ENCODE results near the gene NTPCR. TPM values are rescaled to one million over a fixed set of nuclear protein-coding genes. Genes with fewer than 3 reads are reported as not detected.

NTPCR gene
- polyA plus RNA-seq, 1 donor (not counting 4 experiments of a cell fraction or from before 2014, with no cell fraction given), result 40.0 TPM

DNA sequence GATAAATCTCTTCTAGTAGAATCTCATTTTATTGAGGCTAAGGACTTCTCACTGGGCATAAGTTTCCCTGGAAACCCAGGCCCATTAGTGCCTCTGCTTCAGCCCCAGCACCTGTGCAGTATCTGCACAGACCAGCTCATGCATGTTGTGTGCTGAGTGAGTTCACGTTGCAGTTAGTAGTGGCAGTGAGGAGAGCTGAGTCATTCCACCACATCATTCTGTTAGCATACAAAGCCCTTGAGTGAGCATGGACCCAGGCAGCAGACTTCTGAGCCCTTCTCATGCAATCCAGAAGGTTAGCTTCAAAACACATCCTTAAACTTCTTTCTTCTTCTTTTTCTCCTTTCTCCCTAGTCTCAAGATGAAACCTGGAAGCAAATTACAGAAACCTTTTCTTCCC lies 45.8 kb upstream of the NTPCR start:
- dilution Hi-C loops (cut with MboI; ENCODE audit: extremely low pct_ligation_motif_present, low sequenced_read_pairs), result no loop called here
- H3K4me1 ChIP-seq (ENCODE audit: control insufficient read depth, extremely low read depth, insufficient read depth, low read length), result peaks cover 16% of the 10 kb centered on the region
- H2AFZ ChIP-seq (ENCODE audit: control insufficient read depth, low read length), result no peak overlapping the region
- DNase-seq (ENCODE audit: low read depth, low spot score), result peak; percentile 23
- no peak overlapping the region for H3K4me2 ChIP-seq (ENCODE audit: control insufficient read depth, extremely low read depth, insufficient read depth, low read depth, low read length)
- H4K20me1 ChIP-seq (ENCODE audit: control insufficient read depth, extremely low read depth, insufficient read depth, low read length), result no peaks in the 10 kb centered on the region
- H3K27ac ChIP-seq (ENCODE audit: control insufficient read depth, insufficient read depth, low read length), result no peak overlapping the region
- H3K9me3 ChIP-seq (ENCODE audit: control insufficient read depth, low read depth, low read length), result no peaks in the 10 kb centered on the region
- no peak overlapping the region for H3K4me3 ChIP-seq (ENCODE audit: control insufficient read depth in 2 of 3, extremely low read depth in 1 of 3, insufficient read depth in 2 of 3, low read depth in 1 of 3, low read length in 3 of 3)
- TF ChIP-seq, protein P1, sequence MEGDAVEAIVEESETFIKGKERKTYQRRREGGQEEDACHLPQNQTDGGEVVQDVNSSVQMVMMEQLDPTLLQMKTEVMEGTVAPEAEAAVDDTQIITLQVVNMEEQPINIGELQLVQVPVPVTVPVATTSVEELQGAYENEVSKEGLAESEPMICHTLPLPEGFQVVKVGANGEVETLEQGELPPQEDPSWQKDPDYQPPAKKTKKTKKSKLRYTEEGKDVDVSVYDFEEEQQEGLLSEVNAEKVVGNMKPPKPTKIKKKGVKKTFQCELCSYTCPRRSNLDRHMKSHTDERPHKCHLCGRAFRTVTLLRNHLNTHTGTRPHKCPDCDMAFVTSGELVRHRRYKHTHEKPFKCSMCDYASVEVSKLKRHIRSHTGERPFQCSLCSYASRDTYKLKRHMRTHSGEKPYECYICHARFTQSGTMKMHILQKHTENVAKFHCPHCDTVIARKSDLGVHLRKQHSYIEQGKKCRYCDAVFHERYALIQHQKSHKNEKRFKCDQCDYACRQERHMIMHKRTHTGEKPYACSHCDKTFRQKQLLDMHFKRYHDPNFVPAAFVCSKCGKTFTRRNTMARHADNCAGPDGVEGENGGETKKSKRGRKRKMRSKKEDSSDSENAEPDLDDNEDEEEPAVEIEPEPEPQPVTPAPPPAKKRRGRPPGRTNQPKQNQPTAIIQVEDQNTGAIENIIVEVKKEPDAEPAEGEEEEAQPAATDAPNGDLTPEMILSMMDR (optimal IDR thresholded peaks at IDR 0.05 in 1 of 3, IDR thresholded peaks at IDR 0.05 in 1 of 3, conservative IDR thresholded peaks at IDR 0.05 in 1 of 3; ENCODE audit: extremely low read depth in 1 of 3, insufficient read depth in 2 of 3, low read length in 3 of 3), result no peak
- no peak for TF ChIP-seq EZH2 (IDR thresholded peaks at IDR 0.05; ENCODE audit: low read length)
- H3K9me1 ChIP-seq (ENCODE audit: control insufficient read depth, extremely low read depth, insufficient read depth, low read length), result no peaks in the 10 kb centered on the region
- no peaks in the 10 kb centered on the region for H3K79me2 ChIP-seq (ENCODE audit: control insufficient read depth, insufficient read depth, low read length)
- H3K27me3 ChIP-seq (ENCODE audit: control insufficient read depth, extremely low read depth, insufficient read depth, low read length), result no peaks in the 10 kb centered on the region
- FAIRE-seq, result peak; percentile 100
- H3K9ac ChIP-seq (ENCODE audit: control insufficient read depth, extremely low read depth, insufficient read depth, low read length), result no peak overlapping the region
- no peaks in the 10 kb centered on the region for H3K36me3 ChIP-seq (ENCODE audit: control insufficient read depth in 2 of 2, extremely low read depth in 1 of 2, insufficient read depth in 2 of 2, low read length in 2 of 2)

DNA sequence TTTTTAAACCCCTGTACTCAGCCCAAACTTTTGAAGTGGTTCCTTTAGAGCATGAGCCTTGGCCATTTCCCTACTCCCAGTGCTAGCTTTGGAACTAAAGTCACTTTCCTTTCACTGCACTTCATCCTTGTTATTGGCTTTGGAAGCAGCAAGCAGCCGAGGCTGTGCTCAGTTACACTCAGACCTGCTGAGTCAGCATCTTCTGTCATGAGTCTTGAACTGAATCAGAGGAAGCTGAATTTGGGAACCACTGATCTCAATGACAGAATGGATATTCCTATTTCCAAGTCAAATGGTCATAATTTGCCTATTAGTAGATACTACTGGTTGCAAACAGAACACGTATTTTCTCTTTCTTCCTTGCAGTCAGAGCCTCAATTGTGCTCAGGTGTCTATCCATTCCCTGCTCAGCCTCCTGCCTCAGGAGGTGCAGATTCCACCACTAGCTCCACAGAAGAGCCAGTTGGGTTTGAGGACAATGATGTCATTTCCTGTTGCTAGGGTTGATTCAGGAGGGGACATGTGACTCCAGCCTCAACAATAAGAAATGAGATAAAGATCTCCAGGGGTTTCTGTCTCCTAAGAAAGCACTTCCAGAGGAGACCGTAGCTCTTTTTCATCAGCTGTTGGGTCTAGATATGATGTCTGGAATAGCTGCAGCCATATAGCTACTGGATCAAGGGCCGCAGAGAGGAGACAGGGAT lies 44.9 kb upstream of the NTPCR start:
- no peaks in the 10 kb centered on the region for H3K79me2 ChIP-seq (ENCODE audit: control insufficient read depth, insufficient read depth, low read length)
- peaks cover 16% of the 10 kb centered on the region for H3K4me1 ChIP-seq (ENCODE audit: control insufficient read depth, extremely low read depth, insufficient read depth, low read length)
- H3K36me3 ChIP-seq (ENCODE audit: control insufficient read depth in 2 of 2, extremely low read depth in 1 of 2, insufficient read depth in 2 of 2, low read length in 2 of 2), result no peaks in the 10 kb centered on the region
- no peaks in the 10 kb centered on the region for H3K27me3 ChIP-seq (ENCODE audit: control insufficient read depth, extremely low read depth, insufficient read depth, low read length)
- no peak overlapping the region for H3K9ac ChIP-seq (ENCODE audit: control insufficient read depth, extremely low read depth, insufficient read depth, low read length)
- H4K20me1 ChIP-seq (ENCODE audit: control insufficient read depth, extremely low read depth, insufficient read depth, low read length), result no peaks in the 10 kb centered on the region
- H3K4me2 ChIP-seq (ENCODE audit: control insufficient read depth, extremely low read depth, insufficient read depth, low read depth, low read length), result no peak overlapping the region
- no peaks in the 10 kb centered on the region for H3K9me1 ChIP-seq (ENCODE audit: control insufficient read depth, extremely low read depth, insufficient read depth, low read length)
- no peak overlapping the region for H3K27ac ChIP-seq (ENCODE audit: control insufficient read depth, insufficient read depth, low read length)
- FAIRE-seq (peak; percentile 29), DNase-seq (ENCODE audit: low read depth, low spot score) (no peak)
- H3K9me3 ChIP-seq (ENCODE audit: control insufficient read depth, low read depth, low read length), result no peaks in the 10 kb centered on the region
- dilution Hi-C loops (cut with MboI; ENCODE audit: extremely low pct_ligation_motif_present, low sequenced_read_pairs), result no loop called here
- no peak overlapping the region for H2AFZ ChIP-seq (ENCODE audit: control insufficient read depth, low read length)
- TF ChIP-seq, protein P1 (optimal IDR thresholded peaks at IDR 0.05 in 1 of 3, IDR thresholded peaks at IDR 0.05 in 1 of 3, conservative IDR thresholded peaks at IDR 0.05 in 1 of 3; ENCODE audit: extremely low read depth in 1 of 3, insufficient read depth in 2 of 3, low read length in 3 of 3), result no peak
- TF ChIP-seq EZH2 (IDR thresholded peaks at IDR 0.05; ENCODE audit: low read length), result no peak
- no peak overlapping the region for H3K4me3 ChIP-seq (ENCODE audit: control insufficient read depth in 2 of 3, extremely low read depth in 1 of 3, insufficient read depth in 2 of 3, low read depth in 1 of 3, low read length in 3 of 3)
